ENCODE data around the gene HOXB4.

GRCh38 chr17:48567646-48568354 is 10.3 kb downstream of the HOXB4 start:
- TF ChIP-seq POLR2A (IDR thresholded peaks at IDR 0.05) (no peak), CTCF (IDR thresholded peaks at IDR 0.05 in 4 of 5, conservative IDR thresholded peaks at IDR 0.05 in 1 of 5) (no peak)

Measured in gastrocnemius medialis (tissue), 4 donors.